A673 (cell line): Measurements from ENCODE around the gene N4BP2L1. TPM values are rescaled to one million over a fixed set of nuclear protein-coding genes. Genes with fewer than 3 reads are reported as not detected.
A peak's percentile ranks its signal among the peaks of the same experiment; 100 is the strongest.

Experiments used
- BruUV-seq: library from RNA; stranded (reverse); fragments of 400-500 nt; replicated peaks from 2 replicates; lab custom pipeline; 2021; lab: Mats Ljungman, UMichigan
- CTCF ChIA-PET: fragments of 300-600 bp; sonication (Branson Sonifier 250); formaldehyde crosslinking; loops from one replicate; lab custom pipeline; 2022; ENCODE audit warnings: antibody characterized with exemption; lab: Charles Lee
- POLR2A ChIA-PET: fragments of 300-600 bp; sonication (Branson Sonifier 250); formaldehyde crosslinking; loops from one replicate; lab custom pipeline; 2022; ENCODE audit warnings: antibody characterized with exemption; ENCODE audit not compliant: low non-redundant PET; lab: Charles Lee
- DNase-seq: peaks from one replicate; pipeline ENCODE4 v3.0.0-alpha.2; 2015; ENCODE audit warnings: low spot score
- H3K27ac ChIP-seq: fragments of 200-600 bp; sonication (generic); 2 replicates; pipeline ENCODE4 v1.5.1; 2016; ENCODE audit warnings: mixed run types, low read depth, mild to moderate bottlenecking, mixed read lengths, antibody characterized with exemption, low read length; ENCODE audit not compliant: poor library complexity, severe bottlenecking
- H3K27me3 ChIP-seq: fragments of 200-600 bp; sonication (generic); replicated peaks from 2 replicates; pipeline ENCODE4 v1.6.1; 2017; ENCODE audit warnings: mixed run types, low read depth, mild to moderate bottlenecking, mixed read lengths, antibody characterized with exemption, low read length; ENCODE audit not compliant: insufficient read depth, poor library complexity
- H3K36me3 ChIP-seq: fragments of 200-600 bp; sonication (generic); 2 replicates; pipeline ENCODE4 v1.6.1; 2016; ENCODE audit warnings: mixed run types, mild to moderate bottlenecking, mixed read lengths, antibody characterized with exemption, low read length; ENCODE audit not compliant: insufficient read depth, poor library complexity, severe bottlenecking
- H3K4me1 ChIP-seq: fragments of 200-600 bp; sonication (generic); 2 replicates; pipeline ENCODE4 v1.6.1; 2017; ENCODE audit warnings: mixed run types, mild to moderate bottlenecking, mixed read lengths, antibody characterized with exemption, low read length; ENCODE audit not compliant: insufficient read depth, poor library complexity, severe bottlenecking
- H3K4me3 ChIP-seq: fragments of 200-600 bp; sonication (generic); 2 replicates; pipeline ENCODE4 v1.5.1; 2016; ENCODE audit warnings: low read depth, mixed run types, mild to moderate bottlenecking, mixed read lengths, low read length; ENCODE audit not compliant: poor library complexity, severe bottlenecking
- H3K9me3 ChIP-seq: fragments of 200-600 bp; sonication (generic); 2 replicates; pipeline ENCODE4 v1.6.1; 2016; ENCODE audit warnings: mixed run types, low read depth, mild to moderate bottlenecking, mixed read lengths, antibody characterized with exemption, low read length; ENCODE audit not compliant: poor library complexity, severe bottlenecking
- EZH2 ChIP-seq: fragments of 200-600 bp; sonication (generic); IDR thresholded peaks from 2 replicates; pipeline ENCODE4 v1.6.1; 2017; ENCODE audit warnings: borderline replicate concordance, low read depth, mild to moderate bottlenecking, mixed read lengths, antibody characterized with exemption, low read length; ENCODE audit not compliant: poor library complexity, severe bottlenecking
- intact Hi-C: fragments of 100-400 bp; cut with micrococcal nuclease; formaldehyde crosslinking; loops from one replicate; pipeline ENCODE4 v1.10.0; 2022; ENCODE audit not compliant: unreplicated experiment
- total RNA-seq: library from RNA; stranded (reverse); gene quantifications from 2 replicates; pipeline ENCODE4 v1.2.3, GENCODE V29; 2021
- TF ChIP-seq, protein P1 (sequence below): fragments of 300-800, 200-600 bp; sonication (generic); conservative IDR thresholded peaks from 2 replicates; pipeline ENCODE4 v1.5.1; 2017; ENCODE audit warnings: low read depth, mild to moderate bottlenecking, antibody characterized with exemption, low read length, moderate library complexity, mixed read lengths

N4BP2L1 gene
- total RNA-seq, 1 experiment from 2014 or later: 0.49 TPM

- Histone ChIP-seq H3K9me3 (no peaks in the 10 kb centered on the region), H3K36me3 (no peaks in the 10 kb centered on the region), H3K4me3 (no peak overlapping the region), H3K27ac (no peak overlapping the region), H3K4me1 (peaks cover 10% of the 10 kb centered on the region), H3K27me3 (no peaks in the 10 kb centered on the region)
- CTCF ChIA-PET: no interaction called here
- TF ChIP-seq EZH2: no peak
- no TSS peak for BruUV-seq
- intact Hi-C loops: no loop called here
- POLR2A ChIA-PET: no interaction called here
- DNase-seq: no peak
These were observed 2.3 kb upstream of the N4BP2L1 start for GRCh38 chr13:32430018-32430747.

DNA sequence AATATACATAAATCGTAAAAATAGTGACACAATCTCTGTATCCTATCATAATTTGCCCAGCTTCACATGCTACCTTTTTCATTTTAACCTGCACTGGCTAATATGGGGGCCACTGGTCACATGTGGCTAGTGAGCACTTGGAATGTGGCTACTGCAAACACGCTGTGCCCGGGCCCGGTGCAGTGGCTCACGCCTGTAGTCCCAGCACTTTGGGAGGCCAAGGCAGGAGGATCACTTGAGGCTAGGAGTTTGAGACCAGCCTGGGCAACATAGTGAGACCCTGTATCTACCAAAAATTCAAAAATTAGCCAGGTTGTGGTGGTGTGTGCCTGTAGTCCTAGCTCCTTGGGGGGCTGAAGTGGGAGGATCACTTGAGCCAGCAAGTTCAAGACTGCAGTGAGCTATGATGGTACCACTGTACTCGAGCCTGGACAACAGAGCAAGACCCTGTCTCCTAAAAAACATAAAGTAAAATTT is 1.5 kb upstream of the N4BP2L1 start:
- CTCF ChIA-PET: no interaction called here
- Histone ChIP-seq H3K4me3 (no peak overlapping the region), H3K36me3 (no peaks in the 10 kb centered on the region), H3K9me3 (no peaks in the 10 kb centered on the region), H3K4me1 (peaks cover 10% of the 10 kb centered on the region), H3K27ac (no peak overlapping the region), H3K27me3 (no peaks in the 10 kb centered on the region)
- BruUV-seq: no TSS peak
- intact Hi-C loops: no loop called here
- TF ChIP-seq EZH2: no peak
- TF ChIP-seq, protein P1, sequence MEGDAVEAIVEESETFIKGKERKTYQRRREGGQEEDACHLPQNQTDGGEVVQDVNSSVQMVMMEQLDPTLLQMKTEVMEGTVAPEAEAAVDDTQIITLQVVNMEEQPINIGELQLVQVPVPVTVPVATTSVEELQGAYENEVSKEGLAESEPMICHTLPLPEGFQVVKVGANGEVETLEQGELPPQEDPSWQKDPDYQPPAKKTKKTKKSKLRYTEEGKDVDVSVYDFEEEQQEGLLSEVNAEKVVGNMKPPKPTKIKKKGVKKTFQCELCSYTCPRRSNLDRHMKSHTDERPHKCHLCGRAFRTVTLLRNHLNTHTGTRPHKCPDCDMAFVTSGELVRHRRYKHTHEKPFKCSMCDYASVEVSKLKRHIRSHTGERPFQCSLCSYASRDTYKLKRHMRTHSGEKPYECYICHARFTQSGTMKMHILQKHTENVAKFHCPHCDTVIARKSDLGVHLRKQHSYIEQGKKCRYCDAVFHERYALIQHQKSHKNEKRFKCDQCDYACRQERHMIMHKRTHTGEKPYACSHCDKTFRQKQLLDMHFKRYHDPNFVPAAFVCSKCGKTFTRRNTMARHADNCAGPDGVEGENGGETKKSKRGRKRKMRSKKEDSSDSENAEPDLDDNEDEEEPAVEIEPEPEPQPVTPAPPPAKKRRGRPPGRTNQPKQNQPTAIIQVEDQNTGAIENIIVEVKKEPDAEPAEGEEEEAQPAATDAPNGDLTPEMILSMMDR: no peak
- POLR2A ChIA-PET: no interaction called here
- no peak for DNase-seq

DNA sequence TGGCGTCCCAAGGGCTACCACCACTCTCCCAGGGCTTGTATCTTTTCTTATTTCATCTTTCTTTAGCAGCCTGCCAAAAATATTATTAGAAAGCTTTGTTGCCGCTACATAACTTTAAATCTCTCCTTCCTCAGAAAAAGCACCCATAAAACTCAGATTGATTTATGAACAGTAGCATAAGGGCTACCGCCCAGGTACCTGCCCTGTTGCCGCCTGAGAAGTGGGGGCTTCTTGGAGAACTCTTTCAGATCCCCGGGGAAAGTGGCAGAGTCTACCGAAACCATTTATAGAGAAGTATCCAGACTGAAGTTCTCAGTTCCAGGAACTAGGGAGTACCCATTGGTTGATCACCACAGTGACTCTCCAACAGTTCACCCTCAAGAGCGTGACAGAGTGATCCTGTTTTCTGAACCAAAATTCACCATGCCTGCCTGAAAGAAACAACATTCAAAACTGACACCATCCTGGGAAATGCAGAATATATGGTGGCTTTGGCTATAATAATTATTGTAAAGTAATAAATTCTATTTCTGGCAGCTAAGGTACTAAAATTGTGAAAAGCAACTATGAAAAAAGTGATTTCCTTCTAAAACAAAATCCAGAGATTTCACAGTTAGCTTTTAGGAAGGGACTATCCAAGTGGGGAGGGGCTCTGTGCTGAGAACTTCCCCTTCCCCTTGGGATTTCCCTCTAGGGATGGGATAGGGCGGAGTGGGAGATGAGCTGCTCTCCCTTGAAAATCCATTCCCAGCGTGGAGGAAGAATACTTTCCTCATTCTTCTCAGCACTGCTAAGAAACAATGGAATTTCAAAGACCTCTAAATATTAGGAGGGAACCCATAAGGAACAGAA is 877 bp upstream of the N4BP2L1 start:
- no peak for DNase-seq
- intact Hi-C loops: no loop called here
- TF ChIP-seq, protein P1: no peak
- H3K27ac ChIP-seq: no peak overlapping the region
- H3K4me3 ChIP-seq: peak overlapping the region; percentile 82
- ChIA-PET POLR2A (interaction anchor here (0.7 kb wide), 1 partner anchor 39 kb away, joined by 4 read pairs; no protein-coding TSS in a partner anchor), CTCF (no interaction called here)
- no peaks in the 10 kb centered on the region for H3K27me3 ChIP-seq
- peaks cover 10% of the 10 kb centered on the region for H3K4me1 ChIP-seq
- H3K36me3 ChIP-seq: no peaks in the 10 kb centered on the region
- BruUV-seq: no TSS peak
- H3K9me3 ChIP-seq: no peaks in the 10 kb centered on the region
